Epithelial cell of esophagus (primary cell): Measurements from ENCODE around the gene IGSF9.

Experiments
- DNase-seq: peaks from one replicate; pipeline ENCODE4 v3.0.0; 2010; ENCODE audit warnings: low read depth
- H3K4me3 ChIP-seq: 2 replicates; pipeline ENCODE4 v1.5.1; 2011; ENCODE audit warnings: mild to moderate bottlenecking, low read length, control low read depth
- TF ChIP-seq, protein P1 (sequence below): IDR thresholded peaks from 2 replicates; pipeline ENCODE4 v1.5.1; 2011; ENCODE audit warnings: low read depth, mild to moderate bottlenecking, low read length, control low read depth, inconsistent platforms; ENCODE audit not compliant: insufficient read depth; ENCODE audit errors: missing control alignments

Gene IGSF9

DNA sequence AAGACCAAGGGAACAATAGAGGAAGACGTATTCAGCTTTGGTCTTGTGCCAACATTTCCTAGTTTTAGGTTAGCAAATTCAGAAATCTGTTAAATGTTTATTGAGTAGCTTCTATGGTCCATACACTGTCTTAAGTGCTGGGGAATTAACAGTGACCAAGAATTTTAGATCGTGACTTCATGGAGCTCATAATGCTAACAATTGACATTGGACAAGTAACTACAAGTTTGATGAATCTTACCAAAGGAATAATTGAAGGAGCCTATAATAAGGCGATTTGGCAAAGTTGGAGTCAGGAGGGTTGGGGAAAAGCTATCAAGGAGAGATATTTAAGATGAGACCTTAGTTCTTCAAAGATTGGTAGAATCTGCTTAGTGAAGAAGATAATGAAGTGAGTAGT is 10.0 kb upstream of the IGSF9 start:
- no peak overlapping the region for H3K4me3 ChIP-seq
- TF ChIP-seq, protein P1, sequence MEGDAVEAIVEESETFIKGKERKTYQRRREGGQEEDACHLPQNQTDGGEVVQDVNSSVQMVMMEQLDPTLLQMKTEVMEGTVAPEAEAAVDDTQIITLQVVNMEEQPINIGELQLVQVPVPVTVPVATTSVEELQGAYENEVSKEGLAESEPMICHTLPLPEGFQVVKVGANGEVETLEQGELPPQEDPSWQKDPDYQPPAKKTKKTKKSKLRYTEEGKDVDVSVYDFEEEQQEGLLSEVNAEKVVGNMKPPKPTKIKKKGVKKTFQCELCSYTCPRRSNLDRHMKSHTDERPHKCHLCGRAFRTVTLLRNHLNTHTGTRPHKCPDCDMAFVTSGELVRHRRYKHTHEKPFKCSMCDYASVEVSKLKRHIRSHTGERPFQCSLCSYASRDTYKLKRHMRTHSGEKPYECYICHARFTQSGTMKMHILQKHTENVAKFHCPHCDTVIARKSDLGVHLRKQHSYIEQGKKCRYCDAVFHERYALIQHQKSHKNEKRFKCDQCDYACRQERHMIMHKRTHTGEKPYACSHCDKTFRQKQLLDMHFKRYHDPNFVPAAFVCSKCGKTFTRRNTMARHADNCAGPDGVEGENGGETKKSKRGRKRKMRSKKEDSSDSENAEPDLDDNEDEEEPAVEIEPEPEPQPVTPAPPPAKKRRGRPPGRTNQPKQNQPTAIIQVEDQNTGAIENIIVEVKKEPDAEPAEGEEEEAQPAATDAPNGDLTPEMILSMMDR, result no peak
- peak; percentile 72 for DNase-seq

DNA sequence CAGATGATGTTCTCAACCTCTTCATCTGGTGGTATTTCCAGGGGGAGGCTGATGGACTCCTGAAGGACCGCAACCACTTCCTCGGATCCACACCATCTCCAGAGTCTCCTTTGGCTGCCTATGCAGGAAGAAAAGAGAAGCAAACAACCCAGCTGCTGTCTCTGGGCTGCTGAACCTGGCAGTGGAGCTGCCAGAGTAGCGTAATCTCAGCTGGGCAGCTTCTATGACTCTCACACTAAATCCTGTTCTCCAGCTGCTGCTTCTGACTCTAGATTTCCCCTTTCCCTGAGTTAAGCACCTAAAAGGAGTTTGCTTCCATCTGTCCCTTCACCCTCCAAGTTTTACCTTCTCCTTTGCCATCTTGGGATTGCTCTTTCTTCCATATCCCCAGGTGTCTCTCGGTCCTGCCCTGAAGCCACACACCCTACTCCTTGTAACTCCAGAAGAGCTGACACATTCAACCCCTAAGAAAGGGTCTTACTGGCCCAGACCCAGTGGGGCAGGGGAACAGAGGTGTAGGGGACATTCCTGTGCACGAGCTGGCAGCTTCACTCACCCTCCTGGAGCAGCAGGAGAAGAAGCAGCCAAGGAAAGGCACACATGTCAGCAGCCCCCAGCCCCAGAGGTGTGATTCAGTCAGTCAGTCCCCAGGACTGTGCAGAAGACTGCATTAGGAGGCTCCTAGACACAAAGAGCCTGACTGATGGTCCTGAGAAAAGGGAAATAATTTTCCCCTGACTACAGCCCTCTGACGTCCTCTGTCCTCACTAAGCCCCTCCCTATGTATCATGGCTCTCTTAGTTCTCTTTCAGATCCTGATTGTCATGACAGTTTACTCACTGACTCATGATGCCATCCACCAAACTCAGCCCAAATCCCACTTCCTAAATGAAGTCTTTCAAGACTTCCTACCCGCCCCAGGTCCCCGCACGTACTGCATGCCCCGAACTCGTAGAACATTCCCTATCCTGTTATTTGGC is 8.4 kb upstream of the IGSF9 start, which contains the start of gene SLAMF9:
Gene SLAMF9, minus strand, starts transcription at position 702 of the 980 bp plus-strand sequence. Its CDS starts 100 bp downstream, at position 602.
- no peak within 1 kb of the TSS for H3K4me3 ChIP-seq
- DNase-seq, result peak; percentile 86
- TF ChIP-seq, protein P1, result no peak

DNA sequence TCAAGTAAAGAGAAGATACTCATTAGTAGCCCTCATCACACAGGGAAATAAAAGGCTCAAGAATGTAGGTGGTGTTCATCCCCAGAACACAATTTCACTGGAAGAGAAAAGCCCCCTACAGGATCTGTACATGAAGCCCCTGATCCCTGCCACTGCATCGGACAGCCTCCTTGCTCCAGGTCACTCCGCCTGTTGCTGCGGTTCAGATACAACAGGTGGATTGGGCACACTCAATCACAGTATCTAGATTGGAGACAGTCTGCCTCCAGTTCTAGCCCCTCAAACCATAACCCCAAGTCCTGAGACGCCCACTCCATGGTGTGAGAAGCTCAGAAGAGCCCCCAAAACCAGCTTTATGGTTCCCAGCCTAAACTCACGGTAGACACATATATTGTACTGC is 7.5 kb upstream of the IGSF9 start:
- DNase-seq, result no peak
- TF ChIP-seq, protein P1, result no peak
- no peak overlapping the region for H3K4me3 ChIP-seq

DNA sequence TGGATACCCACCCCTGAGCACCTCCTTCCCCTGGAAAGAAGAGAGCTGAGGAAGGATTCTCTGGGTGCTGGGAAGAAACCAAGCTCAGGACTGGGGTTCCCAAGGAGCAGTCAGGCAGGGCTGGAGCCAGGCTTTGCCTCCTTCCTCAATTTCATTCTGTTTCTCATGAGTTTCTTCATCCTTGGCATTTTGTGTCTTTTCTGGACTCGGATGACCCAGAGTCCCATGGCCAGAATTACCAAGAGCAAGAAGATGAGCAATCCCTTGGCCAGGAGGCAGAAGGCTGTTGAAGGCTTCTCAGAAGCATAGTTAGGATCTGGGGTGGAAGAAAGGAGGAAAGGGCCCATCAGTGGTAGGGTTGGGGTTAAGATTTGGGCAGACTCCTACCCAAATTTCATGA is 6.1 kb upstream of the IGSF9 start:
- TF ChIP-seq, protein P1, result no peak
- H3K4me3 ChIP-seq, result no peak overlapping the region
- DNase-seq, result no peak

DNA sequence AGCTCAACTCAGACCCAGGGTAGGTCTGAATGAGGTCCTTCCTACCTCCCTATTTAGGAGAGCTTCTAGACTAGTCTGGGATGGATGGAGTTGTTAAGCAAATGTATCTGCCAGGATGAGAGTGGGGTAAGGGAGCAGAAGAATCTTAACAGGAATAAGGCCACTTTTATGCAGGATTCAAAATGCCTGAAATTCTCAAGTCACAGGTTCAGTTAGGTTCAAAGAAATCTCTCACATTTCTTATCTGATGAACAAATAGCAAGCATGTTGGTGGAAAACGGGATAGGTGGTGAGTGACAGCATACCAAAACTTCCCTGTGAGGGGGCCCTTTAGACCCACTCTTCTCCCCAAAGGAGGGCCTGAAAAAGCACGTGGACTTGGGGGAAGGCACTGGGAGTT is 5.6 kb upstream of the IGSF9 start:
- H3K4me3 ChIP-seq, result no peak overlapping the region
- TF ChIP-seq, protein P1, result no peak
- no peak for DNase-seq

DNA sequence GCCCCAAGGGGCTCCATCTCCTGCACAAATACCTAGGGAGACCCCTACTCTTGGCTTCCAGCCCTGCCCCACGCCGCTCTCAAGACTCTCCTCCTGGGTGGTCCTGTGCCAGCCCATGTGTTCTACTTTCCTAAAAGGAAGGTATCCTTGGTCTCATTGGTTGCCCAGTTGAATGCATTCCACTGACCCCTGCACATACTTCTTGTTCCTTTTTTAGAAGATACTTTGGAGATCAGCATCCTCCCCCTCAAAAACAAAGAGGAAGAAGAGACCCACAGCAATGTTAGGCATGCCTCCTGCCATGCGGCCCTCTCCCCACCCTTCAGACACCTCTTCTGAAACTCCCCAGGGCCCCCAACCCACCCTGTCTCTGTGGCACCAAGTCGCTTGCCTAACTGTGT is 4.6 kb upstream of the IGSF9 start:
- no peak for DNase-seq
- TF ChIP-seq, protein P1, result no peak
- no peak overlapping the region for H3K4me3 ChIP-seq
